ENCODE measurements around the gene LPIN2.

LPIN2 gene, protein sequence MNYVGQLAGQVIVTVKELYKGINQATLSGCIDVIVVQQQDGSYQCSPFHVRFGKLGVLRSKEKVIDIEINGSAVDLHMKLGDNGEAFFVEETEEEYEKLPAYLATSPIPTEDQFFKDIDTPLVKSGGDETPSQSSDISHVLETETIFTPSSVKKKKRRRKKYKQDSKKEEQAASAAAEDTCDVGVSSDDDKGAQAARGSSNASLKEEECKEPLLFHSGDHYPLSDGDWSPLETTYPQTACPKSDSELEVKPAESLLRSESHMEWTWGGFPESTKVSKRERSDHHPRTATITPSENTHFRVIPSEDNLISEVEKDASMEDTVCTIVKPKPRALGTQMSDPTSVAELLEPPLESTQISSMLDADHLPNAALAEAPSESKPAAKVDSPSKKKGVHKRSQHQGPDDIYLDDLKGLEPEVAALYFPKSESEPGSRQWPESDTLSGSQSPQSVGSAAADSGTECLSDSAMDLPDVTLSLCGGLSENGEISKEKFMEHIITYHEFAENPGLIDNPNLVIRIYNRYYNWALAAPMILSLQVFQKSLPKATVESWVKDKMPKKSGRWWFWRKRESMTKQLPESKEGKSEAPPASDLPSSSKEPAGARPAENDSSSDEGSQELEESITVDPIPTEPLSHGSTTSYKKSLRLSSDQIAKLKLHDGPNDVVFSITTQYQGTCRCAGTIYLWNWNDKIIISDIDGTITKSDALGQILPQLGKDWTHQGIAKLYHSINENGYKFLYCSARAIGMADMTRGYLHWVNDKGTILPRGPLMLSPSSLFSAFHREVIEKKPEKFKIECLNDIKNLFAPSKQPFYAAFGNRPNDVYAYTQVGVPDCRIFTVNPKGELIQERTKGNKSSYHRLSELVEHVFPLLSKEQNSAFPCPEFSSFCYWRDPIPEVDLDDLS

DNA sequence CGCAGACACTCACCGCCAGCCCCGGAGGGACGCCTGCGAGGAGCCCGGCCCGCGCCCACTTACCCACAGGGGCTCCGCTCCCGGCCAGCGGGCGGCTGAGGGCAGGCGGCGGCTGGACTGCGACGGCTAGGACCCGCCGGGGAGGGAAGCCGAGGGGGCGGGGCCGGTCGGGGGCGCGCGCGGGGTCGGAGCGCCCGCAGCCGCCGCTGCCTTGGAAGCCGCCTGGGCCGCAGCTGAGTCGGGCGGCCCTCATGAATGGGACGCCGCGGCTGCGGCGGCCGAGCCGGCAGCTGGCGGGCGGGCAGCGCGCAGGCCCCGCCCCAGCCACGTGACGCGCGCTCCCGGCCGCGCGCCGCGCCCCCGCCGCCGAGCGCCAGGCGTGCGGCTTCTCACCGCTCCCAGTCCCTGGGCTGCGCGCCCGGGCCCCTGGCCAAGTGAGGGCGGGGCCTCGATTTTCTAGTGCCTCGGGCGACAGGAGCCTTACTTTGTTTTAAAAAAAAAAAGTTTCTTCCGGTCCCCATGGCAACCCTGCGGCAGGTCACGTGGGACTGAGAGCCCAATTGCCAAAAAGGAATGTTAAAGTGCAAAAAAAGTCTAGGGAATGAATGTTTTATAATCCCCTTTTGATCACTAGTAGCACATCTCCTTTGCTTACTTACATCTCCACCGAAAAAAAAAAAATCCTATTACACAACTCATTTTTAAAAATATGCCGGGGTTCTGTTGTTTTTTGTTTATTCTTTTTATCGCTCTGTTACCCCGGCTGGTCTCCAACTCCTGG is at the start of gene LPIN2:
TSS of gene LPIN2 (minus strand) at position 121 of the 781 bp plus-strand sequence. CDS start 52,304 bp downstream, outside the sequence.
- Histone ChIP-seq H3K27me3 (ENCODE audit: low read length) (no peaks in the 10 kb centered on the region), H3K9me2 (replicated peaks; ENCODE audit: insufficient read depth, low read length) (no peaks in the 10 kb centered on the region), H3K9me3 (ENCODE audit: insufficient read depth, low read length) (no peaks in the 10 kb centered on the region), H3K27ac (ENCODE audit: low read depth, low read length) (peak within 1 kb of the TSS; percentile 71), H2AFZ (ENCODE audit: low read depth, low read length, severe bottlenecking) (peak within 1 kb of the TSS; percentile 100), H4K20me1 (ENCODE audit: low read depth, low read length) (no peaks in the 10 kb centered on the region), H3F3A (ENCODE audit: insufficient read depth) (no peaks in the 10 kb centered on the region), H3K4me3 (ENCODE audit: insufficient read depth, low read length, poor library complexity, severe bottlenecking) (peak within 1 kb of the TSS; percentile 65), H3K9ac (ENCODE audit: low read length) (peak within 1 kb of the TSS; percentile 73), H3K36me3 (ENCODE audit: low read length) (no peaks in the 10 kb centered on the region; the same call in 1 of the 2 replicates), H3K4me2 (ENCODE audit: low read depth, low read length, poor library complexity, severe bottlenecking) (peak within 1 kb of the TSS; percentile 96), H3K79me2 (ENCODE audit: insufficient read depth, low read length) (peaks cover 25% of the 10 kb centered on the region)
- TF ChIP-seq, protein P1, sequence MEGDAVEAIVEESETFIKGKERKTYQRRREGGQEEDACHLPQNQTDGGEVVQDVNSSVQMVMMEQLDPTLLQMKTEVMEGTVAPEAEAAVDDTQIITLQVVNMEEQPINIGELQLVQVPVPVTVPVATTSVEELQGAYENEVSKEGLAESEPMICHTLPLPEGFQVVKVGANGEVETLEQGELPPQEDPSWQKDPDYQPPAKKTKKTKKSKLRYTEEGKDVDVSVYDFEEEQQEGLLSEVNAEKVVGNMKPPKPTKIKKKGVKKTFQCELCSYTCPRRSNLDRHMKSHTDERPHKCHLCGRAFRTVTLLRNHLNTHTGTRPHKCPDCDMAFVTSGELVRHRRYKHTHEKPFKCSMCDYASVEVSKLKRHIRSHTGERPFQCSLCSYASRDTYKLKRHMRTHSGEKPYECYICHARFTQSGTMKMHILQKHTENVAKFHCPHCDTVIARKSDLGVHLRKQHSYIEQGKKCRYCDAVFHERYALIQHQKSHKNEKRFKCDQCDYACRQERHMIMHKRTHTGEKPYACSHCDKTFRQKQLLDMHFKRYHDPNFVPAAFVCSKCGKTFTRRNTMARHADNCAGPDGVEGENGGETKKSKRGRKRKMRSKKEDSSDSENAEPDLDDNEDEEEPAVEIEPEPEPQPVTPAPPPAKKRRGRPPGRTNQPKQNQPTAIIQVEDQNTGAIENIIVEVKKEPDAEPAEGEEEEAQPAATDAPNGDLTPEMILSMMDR (IDR thresholded peaks at IDR 0.05; ENCODE audit: insufficient read depth, low read length, poor library complexity, severe bottlenecking): no peak
- TF ChIP-seq EZH2phosphoT487 (conservative IDR thresholded peaks at IDR 0.05; ENCODE audit: low read length): no peak

DNA sequence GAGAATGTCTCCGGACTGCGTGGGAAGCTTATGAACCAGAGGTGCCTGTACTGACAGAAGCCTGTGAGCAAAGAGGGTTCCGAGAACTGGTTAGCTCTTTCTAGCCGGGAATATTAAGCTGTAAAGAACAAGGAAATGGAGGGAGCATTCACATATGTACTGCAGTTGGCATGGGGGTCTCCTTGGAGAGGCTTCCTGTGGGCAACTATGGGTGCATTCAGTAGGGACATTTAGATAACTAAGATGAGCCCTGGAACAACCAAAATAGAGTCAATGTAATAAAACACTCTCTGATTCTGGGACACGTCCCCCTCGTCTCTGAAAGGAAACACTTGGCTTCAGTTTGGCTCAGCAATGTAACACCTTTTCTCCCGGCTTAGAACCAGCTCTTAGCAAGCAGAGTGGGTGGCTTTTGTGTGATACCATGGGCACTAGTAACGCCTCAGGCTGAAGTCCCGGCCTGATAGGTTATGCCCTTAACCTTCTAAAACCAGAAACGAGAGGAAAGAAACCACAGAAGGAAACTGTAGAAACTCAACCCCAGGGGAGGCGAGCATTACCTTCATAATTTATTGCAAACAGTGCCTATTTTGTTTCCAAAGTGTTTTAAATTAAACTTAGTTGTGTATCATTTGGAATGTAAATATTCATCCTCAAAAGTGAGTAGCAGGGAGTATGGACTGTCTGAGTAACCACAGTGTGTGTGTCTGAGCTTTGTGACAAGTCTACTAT is 48.8 kb upstream of the LPIN2 start:
- Histone ChIP-seq H4K20me1 (ENCODE audit: low read depth, low read length) (no peaks in the 10 kb centered on the region), H3F3A (ENCODE audit: insufficient read depth) (no peaks in the 10 kb centered on the region), H3K4me2 (ENCODE audit: low read depth, low read length, poor library complexity, severe bottlenecking) (no peak overlapping the region), H3K9me3 (ENCODE audit: insufficient read depth, low read length) (no peaks in the 10 kb centered on the region), H3K36me3 (ENCODE audit: low read length) (no peaks in the 10 kb centered on the region), H3K9ac (ENCODE audit: low read length) (no peak overlapping the region), H3K9me2 (replicated peaks; ENCODE audit: insufficient read depth, low read length) (no peaks in the 10 kb centered on the region), H3K4me3 (ENCODE audit: insufficient read depth, low read length, poor library complexity, severe bottlenecking) (no peak overlapping the region), H3K27me3 (ENCODE audit: low read length) (no peaks in the 10 kb centered on the region), H3K27ac (ENCODE audit: low read depth, low read length) (no peak overlapping the region), H2AFZ (ENCODE audit: low read depth, low read length, severe bottlenecking) (no peak overlapping the region), H3K79me2 (ENCODE audit: insufficient read depth, low read length) (no peaks in the 10 kb centered on the region)
- TF ChIP-seq EZH2phosphoT487 (conservative IDR thresholded peaks at IDR 0.05; ENCODE audit: low read length): no peak
- TF ChIP-seq, protein P1 (IDR thresholded peaks at IDR 0.05; ENCODE audit: insufficient read depth, low read length, poor library complexity, severe bottlenecking): no peak

Data from SU-DHL-6 (cell line).